Hematopoietic multipotent progenitor cell (in vitro differentiated cells): ENCODE results near the gene DOCK11. TPM values are rescaled to one million over a fixed set of nuclear protein-coding genes. Genes with fewer than 3 reads are reported as not detected.
A peak's percentile ranks its signal among the peaks of the same experiment; 100 is the strongest.
"Not testable (repeated sequence)": the region's sequence is repeated elsewhere in the genome, so short reads cannot be mapped to it uniquely, and the experiment has no call there.

Source experiments
- DNase-seq, 3 donors: peaks; one replicate each; pipeline ENCODE4 v3.0.0-alpha.2; 2011 to 2015; ENCODE audit warnings: low read depth in 2 of 3, low spot score in 2 of 3
- total RNA-seq: library from RNA; depleted of rRNA; stranded (reverse); fragments of >200 nt; gene quantifications from one replicate; pipeline ENCODE4 v1.2.3, GENCODE V29; 2012

The DOCK11 gene
- total RNA-seq = 40.1 TPM

DNA sequence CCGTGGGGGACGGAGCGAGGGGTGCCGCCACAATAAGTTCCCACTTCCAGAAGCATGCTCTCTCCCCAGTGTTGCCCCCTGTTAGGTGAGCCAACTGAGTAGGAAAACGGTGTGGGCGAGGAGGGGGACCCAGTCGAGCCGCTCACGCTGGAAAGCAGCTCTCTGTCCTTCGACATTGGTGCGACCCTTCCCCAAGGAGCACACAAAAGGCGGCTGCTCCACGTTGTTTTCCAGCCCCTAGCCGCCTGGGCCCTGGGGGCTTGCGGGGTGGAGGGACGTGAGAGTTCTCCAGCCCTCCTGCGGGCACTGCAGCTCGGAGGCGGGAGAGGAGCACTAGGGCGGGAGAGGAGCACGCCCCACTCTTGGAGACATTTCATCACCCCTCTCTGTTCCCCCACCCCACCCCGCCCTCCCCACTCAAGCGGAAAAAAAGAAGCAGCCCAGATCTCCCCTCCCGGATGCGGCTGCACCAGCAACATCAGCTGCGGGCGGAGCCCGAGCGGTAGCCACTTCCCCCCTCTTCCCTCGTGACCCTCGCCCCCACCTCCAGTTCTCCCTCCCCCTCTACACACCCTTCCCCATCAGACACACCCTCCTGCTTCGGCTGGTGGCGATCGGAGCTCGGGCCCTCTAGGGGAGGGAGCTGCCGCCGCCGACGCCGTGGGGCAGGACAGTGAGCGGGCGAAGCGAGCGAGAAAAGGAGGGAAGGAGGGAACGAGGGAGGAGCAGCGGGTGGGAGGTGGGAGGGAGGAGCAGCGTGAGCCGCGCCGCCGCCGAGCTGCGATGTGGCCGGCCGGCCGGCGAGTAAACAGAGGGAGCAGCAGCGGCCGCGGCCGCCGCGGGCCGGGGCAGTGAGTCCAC lies at the start of gene DOCK11:
Gene DOCK11 (plus strand): TSS at position 755 of the 861 bp plus-strand sequence. CDS start 157 bp downstream, outside the sequence.
- peak; percentile 50 to 94 (median 89) for DNase-seq

GRCh38 chrX:118448273-118448783 lies 47.3 kb upstream of the DOCK11 start:
- no peak for DNase-seq

DNA sequence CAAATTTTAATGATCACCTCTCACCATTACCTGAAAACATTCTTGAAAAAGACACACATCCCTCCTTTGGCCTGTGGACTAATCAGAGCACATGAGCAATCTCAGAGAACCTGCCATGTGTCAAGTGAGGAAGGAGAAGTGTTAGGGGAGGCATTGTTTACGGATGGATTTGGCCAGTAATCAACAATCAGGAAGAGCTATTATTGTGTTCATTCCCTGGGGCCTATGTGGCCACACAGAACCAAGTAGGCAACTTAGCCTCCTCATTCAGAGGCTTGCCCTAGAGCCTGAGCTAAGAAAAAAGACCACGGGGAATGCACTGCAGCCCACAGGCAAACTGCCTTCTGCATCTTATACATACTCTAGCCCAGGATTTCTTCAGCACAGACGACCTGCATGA lies 40.6 kb upstream of the DOCK11 start:
- DNase-seq = no peak

- peak; percentile 2 to 63 (median 36) for DNase-seq
Observed at GRCh38 chrX:118459494-118459893, 36.1 kb upstream of the DOCK11 start.

- DNase-seq = peak in 2 of 3 donors; percentile 9 to 33
Observed at GRCh38 chrX:118464501-118464900, 31.1 kb upstream of the DOCK11 start.

DNA sequence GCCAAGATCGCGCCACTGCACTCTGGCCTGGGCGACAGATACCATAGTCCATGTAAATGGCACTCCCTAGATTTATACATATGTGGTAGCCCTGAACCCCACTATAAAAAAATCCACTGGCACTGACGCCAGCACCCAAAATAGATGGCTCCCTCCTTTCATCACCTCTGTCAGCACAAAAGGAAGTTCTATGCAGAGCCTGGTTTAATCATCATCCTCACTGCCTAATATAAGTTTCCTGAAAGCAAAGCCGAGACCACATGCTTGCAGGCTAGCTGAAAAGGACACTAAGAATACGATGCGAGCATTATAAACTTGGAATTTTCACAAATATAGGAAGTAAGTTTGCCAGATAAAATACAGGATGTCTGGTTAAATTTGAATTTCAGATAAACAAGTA lies 27.5 kb upstream of the DOCK11 start:
- peak in 2 of 3 donors; percentile 12 to 14 for DNase-seq

- DNase-seq = not testable (repeated sequence)
Observed at GRCh38 chrX:118470721-118471347, 24.8 kb upstream of the DOCK11 start.

DNA sequence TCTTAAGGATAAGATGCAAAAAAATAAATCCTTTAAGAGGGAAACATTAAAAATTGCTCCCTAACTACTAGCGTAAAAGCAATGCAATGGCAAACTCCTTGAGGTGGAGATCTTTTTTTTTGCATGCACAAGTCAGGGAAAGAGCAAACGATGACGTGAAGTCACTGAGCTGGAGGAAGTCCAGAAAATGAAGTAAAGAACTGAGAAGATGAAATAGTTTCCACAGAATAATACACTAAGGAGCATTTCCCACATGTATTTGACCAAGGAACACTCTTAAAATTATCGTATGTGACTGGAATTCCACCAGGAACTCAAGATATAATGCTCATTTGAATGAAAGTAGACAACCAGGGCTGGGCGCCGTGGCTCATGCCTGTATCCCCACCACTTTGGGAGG lies 21.0 kb upstream of the DOCK11 start:
- DNase-seq = no peak

DNA sequence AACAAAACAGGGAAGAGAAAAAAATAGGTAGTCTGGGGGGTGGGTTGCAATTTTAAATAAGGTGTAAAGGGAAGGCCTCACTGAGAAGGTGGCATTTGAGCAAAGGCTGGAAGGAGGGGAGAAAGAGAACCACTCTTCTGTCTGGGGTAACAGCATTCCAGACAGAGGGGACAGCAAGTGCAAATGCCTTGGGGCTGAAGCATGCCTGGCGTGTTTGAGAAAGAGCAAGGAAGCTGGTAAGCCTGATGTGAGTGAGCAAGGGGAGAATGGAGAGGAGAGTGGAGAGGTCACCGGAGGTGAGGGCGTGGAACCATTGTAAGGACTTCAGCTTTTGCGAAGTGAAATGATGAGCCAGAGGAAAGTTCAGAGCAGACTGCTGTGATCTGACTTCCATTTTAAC lies 19.7 kb upstream of the DOCK11 start:
- DNase-seq = no peak

GRCh38 chrX:118480172-118480571 lies 15.4 kb upstream of the DOCK11 start:
- DNase-seq = no peak

DNA sequence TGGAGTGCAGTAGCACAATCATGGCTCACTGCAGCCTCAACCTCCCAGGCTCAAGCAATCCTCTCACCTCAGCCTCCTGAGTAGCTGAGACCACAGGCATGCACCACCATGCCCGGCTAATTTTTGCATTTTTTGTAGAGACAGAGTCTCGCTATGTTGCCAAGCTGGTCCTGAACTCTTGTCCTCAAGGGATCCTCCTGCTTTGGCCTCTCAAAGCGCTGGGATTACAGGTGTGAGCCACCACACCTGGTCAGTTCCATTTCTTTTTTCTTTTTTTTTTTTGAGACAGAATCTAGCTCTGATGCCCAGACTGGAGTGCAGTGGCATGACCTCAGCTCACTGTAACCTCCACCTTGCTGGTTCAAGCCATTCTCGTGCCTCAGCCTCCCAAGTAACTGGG lies 13.2 kb upstream of the DOCK11 start:
- DNase-seq = not testable (repeated sequence)

DNA sequence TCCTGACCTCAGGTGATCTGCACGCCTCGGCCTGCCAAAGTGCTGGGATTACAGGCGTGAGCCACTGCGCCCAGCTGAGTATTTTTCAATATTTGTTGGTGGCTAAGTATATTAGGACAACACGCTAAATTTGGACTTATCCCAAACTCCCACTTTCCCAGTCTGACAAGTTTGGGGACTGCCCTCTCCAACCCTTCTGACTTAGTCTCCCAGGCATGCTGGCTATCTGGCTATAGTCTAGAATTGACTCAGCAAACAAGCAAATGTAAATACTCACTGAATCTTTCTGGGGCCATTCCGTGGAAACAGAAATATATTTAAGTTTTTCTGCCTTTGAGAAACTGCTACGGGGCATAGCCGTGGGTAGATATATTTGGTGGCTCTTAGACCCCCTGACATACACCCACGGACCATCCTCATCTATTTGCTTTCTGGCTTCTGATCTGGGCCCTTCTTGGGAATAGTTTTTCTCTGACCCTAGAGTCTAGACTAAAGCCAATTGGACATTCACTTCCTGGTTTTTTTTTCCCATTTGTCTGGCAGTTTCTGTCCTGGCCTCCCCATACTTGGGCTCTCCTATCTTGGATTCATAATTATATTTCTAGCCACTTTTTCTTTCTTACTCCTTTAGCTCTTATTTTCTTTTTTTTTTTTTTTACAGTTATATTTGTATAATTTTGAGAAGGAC lies 11.3 kb upstream of the DOCK11 start:
- DNase-seq = no peak

- DNase-seq = not testable (repeated sequence)
Observed at GRCh38 chrX:118486693-118487092, 8.9 kb upstream of the DOCK11 start.

- no peak for DNase-seq
Observed at GRCh38 chrX:118493016-118493415, 2.6 kb upstream of the DOCK11 start.

DNA sequence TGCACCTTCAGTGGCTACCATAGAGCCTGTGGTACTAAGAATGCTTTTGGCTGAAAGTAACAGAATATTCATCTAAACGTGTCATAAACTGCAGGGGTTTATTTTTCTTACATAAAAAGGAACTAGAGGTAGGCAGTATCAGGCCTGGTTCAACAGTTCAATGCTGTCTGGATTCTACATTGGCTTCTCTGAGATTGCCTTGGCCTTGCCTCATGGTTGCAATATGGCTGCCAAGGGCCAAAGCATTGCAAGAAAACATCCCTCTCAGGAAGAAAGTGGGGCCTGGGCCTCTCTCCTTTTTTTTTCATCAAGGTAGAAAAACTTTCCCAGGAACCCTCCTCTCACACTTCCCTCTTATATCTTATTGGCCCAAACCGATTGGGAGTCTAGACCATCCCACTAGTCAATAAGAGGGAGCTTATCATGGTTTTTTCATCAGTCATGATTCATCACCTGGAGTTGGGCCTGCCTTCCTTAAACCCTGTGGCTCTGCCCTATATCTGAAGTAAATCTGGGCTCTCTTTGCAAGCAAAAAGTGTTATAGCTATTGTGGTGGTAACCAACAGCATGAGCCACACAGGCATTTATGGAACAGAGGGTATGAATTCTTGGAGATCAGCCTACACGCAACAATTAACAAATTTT lies 1.8 kb upstream of the DOCK11 start:
- DNase-seq = no peak

GRCh38 chrX:118495958-118496762 lies 545 bp downstream of the DOCK11 start:
- peak in 2 of 3 donors; percentile 34 to 52 for DNase-seq

DNA sequence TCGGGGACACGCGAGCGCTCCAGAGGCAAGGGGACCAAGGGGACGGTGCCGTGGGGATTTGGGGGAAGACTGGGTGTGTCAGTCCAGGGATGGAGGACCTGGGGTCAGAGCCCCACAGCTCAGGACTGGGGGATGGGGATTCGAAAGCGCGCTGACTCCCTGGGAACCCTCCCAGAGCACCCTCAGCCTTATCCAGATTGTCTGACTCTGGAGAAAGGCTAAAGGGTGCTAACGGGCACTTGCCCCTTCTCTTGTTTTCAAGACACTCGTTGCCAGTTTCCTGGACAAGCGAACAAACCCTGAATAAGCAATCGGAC lies 1.1 kb downstream of the DOCK11 start:
- DNase-seq = no peak

DNA sequence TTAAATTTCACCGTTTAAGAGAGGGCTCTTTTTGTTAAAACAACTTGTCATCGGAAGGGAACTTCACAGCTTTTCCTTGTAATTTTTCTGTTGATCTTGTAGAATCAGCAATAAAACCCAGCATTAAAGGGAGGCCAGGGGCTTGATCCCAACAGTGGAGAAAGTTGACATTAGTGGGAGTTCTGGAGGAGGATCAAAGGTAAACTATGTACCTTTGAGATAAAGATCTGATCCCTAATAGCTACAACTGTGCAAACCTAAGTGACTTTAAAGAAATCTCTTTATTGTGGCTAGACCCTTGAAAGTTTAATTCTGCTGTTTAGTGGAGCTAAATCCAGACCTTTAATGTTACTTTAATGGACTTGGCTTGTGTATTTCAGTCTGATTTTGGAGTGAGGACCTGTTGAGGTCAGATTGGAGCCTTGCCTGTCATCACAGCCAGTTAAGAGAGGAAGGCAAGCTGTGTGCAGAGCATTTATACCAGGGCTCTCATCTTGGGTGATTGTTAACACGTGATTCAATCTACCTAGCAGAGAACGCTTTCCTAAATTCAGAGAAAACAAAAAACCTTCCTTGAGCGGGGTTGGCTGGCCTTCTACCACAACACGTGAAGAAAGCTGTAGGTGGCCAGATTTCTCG lies 1.7 kb downstream of the DOCK11 start:
- DNase-seq = peak in 1 of 3 donors; percentile 43

GRCh38 chrX:118498351-118498750 lies 2.7 kb downstream of the DOCK11 start:
- DNase-seq = no peak

- no peak for DNase-seq
Observed at GRCh38 chrX:118498755-118499154, 3.1 kb downstream of the DOCK11 start.
